ENCODE data around the gene SOX11. TPM values are rescaled to one million over a fixed set of nuclear protein-coding genes. Genes with fewer than 3 reads are reported as not detected.

Gene SOX11
- total and polyA plus RNA-seq, 7 donors: under 0.01 to 3.6 (median 2.7) TPM; not detected in 1

- Histone ChIP-seq H3K4me3 (no peak overlapping the region), H3K27me3 (peaks cover 0 to 5% (median 0%) of the 10 kb centered on the region in 3 donors), H3K27ac (no peak overlapping the region), H3K36me3 (no peaks in the 10 kb centered on the region), H3K9me3 (no peaks in the 10 kb centered on the region), H3K4me1 (no peaks in the 10 kb centered on the region)
- WGBS, 2 donors: 91% methylated on average over 56 of the region's 56 CpGs
- DNase-seq: no peak
- TF ChIP-seq CTCF (IDR thresholded peaks at IDR 0.05) (no peak), POLR2AphosphoS5 (IDR thresholded peaks at IDR 0.05) (no peak), POLR2A (IDR thresholded peaks at IDR 0.05) (no peak), EP300 (IDR thresholded peaks at IDR 0.05) (no peak)
- intact Hi-C loops (cut with DNase I): no loop called here
Observed at GRCh38 chr2:5706717-5707455, 14.7 kb downstream of the SOX11 start.

DNA sequence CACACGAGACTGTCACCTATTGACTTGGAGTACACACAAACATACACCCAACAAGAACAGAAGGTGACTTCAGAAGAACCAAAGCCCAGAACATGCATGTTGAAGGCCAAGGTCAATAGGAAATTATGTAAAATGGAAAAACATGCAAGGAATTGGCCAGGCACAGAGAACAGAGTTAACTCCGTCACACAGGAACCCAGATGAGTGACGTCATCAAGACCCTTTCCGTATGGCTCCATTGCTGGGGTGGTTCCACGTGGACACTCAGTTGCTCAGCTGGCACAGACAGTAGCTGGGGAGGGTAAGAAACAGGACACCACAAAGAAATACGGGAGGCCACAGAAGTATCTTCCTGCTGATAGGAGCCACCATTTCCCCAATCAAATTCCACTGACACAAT is 18.4 kb downstream of the SOX11 start:
- TF ChIP-seq CTCF (IDR thresholded peaks at IDR 0.05) (no peak), POLR2A (IDR thresholded peaks at IDR 0.05) (no peak), POLR2AphosphoS5 (IDR thresholded peaks at IDR 0.05) (no peak), EP300 (IDR thresholded peaks at IDR 0.05) (no peak)
- 76 to 83% methylated on average over 6 of the region's 6 CpGs for WGBS, 2 donors
- H3K9me3 ChIP-seq: no peaks in the 10 kb centered on the region
- H3K27me3 ChIP-seq: no peaks in the 10 kb centered on the region
- no peaks in the 10 kb centered on the region for H3K36me3 ChIP-seq
- DNase-seq: no peak
- H3K4me3 ChIP-seq: no peak overlapping the region
- no peaks in the 10 kb centered on the region for H3K4me1 ChIP-seq
- intact Hi-C loops (cut with DNase I): no loop called here
- H3K27ac ChIP-seq: no peak overlapping the region

DNA sequence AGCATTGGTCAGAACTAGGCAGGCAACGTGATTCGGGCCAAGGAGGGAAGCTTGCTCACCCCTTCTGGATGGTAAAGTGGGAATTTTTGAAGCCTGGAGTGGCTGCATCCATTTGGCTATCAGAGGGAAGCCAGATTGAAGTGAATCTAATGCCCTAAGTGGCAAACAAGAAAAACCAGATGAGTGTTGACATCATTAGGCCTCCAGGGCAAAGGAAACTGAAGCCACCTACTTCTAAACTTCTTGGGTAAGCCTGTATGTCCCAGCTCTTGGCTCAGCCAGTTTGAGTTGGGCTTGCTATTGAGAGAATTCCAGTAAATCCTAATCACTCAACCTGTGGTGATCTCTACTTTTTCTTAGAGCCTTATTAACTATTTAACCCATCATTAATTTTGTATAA is 20.9 kb downstream of the SOX11 start:
- H3K4me1 ChIP-seq: no peaks in the 10 kb centered on the region
- 52 to 80% methylated on average over 2 of the region's 2 CpGs for WGBS, 2 donors
- no peaks in the 10 kb centered on the region for H3K36me3 ChIP-seq
- H3K9me3 ChIP-seq: peaks cover 0 to 2% (median 0%) of the 10 kb centered on the region in 4 donors
- H3K4me3 ChIP-seq: no peak overlapping the region
- intact Hi-C loops (cut with DNase I): no loop called here
- H3K27me3 ChIP-seq: peaks cover 0 to 5% (median 0%) of the 10 kb centered on the region in 3 donors
- H3K27ac ChIP-seq: no peak overlapping the region
- no peak for TF ChIP-seq POLR2A (IDR thresholded peaks at IDR 0.05)
- TF ChIP-seq POLR2AphosphoS5 (IDR thresholded peaks at IDR 0.05): no peak
- TF ChIP-seq CTCF (IDR thresholded peaks at IDR 0.05): no peak
- no peak for TF ChIP-seq EP300 (IDR thresholded peaks at IDR 0.05)
- no peak for DNase-seq

GRCh38 chr2:5719629-5720334 is 27.6 kb downstream of the SOX11 start:
- intact Hi-C loops (cut with DNase I): no loop called here
- H3K4me3 ChIP-seq: no peak overlapping the region
- no peaks in the 10 kb centered on the region for H3K4me1 ChIP-seq
- H3K9me3 ChIP-seq: peaks cover 0 to 8% (median 0%) of the 10 kb centered on the region in 4 donors
- no peaks in the 10 kb centered on the region for H3K36me3 ChIP-seq
- DNase-seq: no peak
- TF ChIP-seq EP300 (IDR thresholded peaks at IDR 0.05) (no peak), CTCF (IDR thresholded peaks at IDR 0.05) (no peak), POLR2AphosphoS5 (IDR thresholded peaks at IDR 0.05) (no peak), POLR2A (IDR thresholded peaks at IDR 0.05) (no peak)
- H3K27ac ChIP-seq: no peak overlapping the region
- peaks cover 0 to 8% (median 0%) of the 10 kb centered on the region in 3 donors for H3K27me3 ChIP-seq
- 76 to 88% methylated on average over 4 of the region's 4 CpGs for WGBS, 2 donors
